ENCODE data around the gene SLFN11.
"Not testable (repeated sequence)": the region's sequence is repeated elsewhere in the genome, so short reads cannot be mapped to it uniquely, and the experiment has no call there.

SLFN11 gene

GRCh38 chr17:35373534-35373983, at the start of gene SLFN11:
Gene SLFN11, minus strand, starts transcription at chr17:35373621. Its CDS starts 9,814 bp downstream, at chr17:35363807.
- Histone ChIP-seq H3K27ac (ENCODE audit: low read length) (no peak within 1 kb of the TSS), H3K4me1 (ENCODE audit: control insufficient read depth, low read depth, low read length) (peaks cover under 1% of the 10 kb centered on the region), H3K9ac (ENCODE audit: low read length) (no peak within 1 kb of the TSS), H3K36me3 (ENCODE audit: control insufficient read depth, low read depth, low read length) (no peaks in the 10 kb centered on the region), H3K9me3 (ENCODE audit: control insufficient read depth, low read depth, low read length) (peaks cover 5% of the 10 kb centered on the region), H3K4me3 (ENCODE audit: low read length) (peak within 1 kb of the TSS; percentile 64), H3K27me3 (ENCODE audit: control insufficient read depth, insufficient read depth, low read length) (peaks cover 79% of the 10 kb centered on the region)

GRCh38 chr17:35421069-35421468, 47.6 kb upstream of the SLFN11 start:
- H3K4me1 ChIP-seq (ENCODE audit: control insufficient read depth, low read depth, low read length); H3K9ac ChIP-seq (ENCODE audit: low read length); H3K27me3 ChIP-seq (ENCODE audit: control insufficient read depth, insufficient read depth, low read length); H3K4me3 ChIP-seq (ENCODE audit: low read length); H3K9me3 ChIP-seq (ENCODE audit: control insufficient read depth, low read depth, low read length); H3K27ac ChIP-seq (ENCODE audit: low read length): not testable (repeated sequence)
- peaks cover 12% of the 10 kb centered on the region for H3K36me3 ChIP-seq (ENCODE audit: control insufficient read depth, low read depth, low read length)

- H3K4me3 ChIP-seq (ENCODE audit: low read length) = no peak overlapping the region
- H3K4me1 ChIP-seq (ENCODE audit: control insufficient read depth, low read depth, low read length) = no peaks in the 10 kb centered on the region
- H3K9me3 ChIP-seq (ENCODE audit: control insufficient read depth, low read depth, low read length) = no peaks in the 10 kb centered on the region
- H3K27ac ChIP-seq (ENCODE audit: low read length) = no peak overlapping the region
- peaks cover 12% of the 10 kb centered on the region for H3K36me3 ChIP-seq (ENCODE audit: control insufficient read depth, low read depth, low read length)
- no peaks in the 10 kb centered on the region for H3K27me3 ChIP-seq (ENCODE audit: control insufficient read depth, insufficient read depth, low read length)
- H3K9ac ChIP-seq (ENCODE audit: low read length) = no peak overlapping the region
Measured at GRCh38 chr17:35416659-35417058, 43.2 kb upstream of the SLFN11 start.

- H3K4me3 ChIP-seq (ENCODE audit: low read length); H3K9ac ChIP-seq (ENCODE audit: low read length); H3K27me3 ChIP-seq (ENCODE audit: control insufficient read depth, insufficient read depth, low read length); H3K4me1 ChIP-seq (ENCODE audit: control insufficient read depth, low read depth, low read length); H3K27ac ChIP-seq (ENCODE audit: low read length); H3K9me3 ChIP-seq (ENCODE audit: control insufficient read depth, low read depth, low read length): not testable (repeated sequence)
- peaks cover 20% of the 10 kb centered on the region for H3K36me3 ChIP-seq (ENCODE audit: control insufficient read depth, low read depth, low read length)
Measured at GRCh38 chr17:35414707-35415106, 41.3 kb upstream of the SLFN11 start.

GRCh38 chr17:35414247-35414646, 40.8 kb upstream of the SLFN11 start:
- Histone ChIP-seq H3K4me1 (ENCODE audit: control insufficient read depth, low read depth, low read length) (no peaks in the 10 kb centered on the region), H3K36me3 (ENCODE audit: control insufficient read depth, low read depth, low read length) (peaks cover 21% of the 10 kb centered on the region), H3K27me3 (ENCODE audit: control insufficient read depth, insufficient read depth, low read length) (no peaks in the 10 kb centered on the region)

GRCh38 chr17:35407531-35407930, 34.1 kb upstream of the SLFN11 start:
- H3K27me3 ChIP-seq (ENCODE audit: control insufficient read depth, insufficient read depth, low read length) = no peaks in the 10 kb centered on the region
- no peak overlapping the region for H3K4me3 ChIP-seq (ENCODE audit: low read length)
- no peak overlapping the region for H3K9ac ChIP-seq (ENCODE audit: low read length)
- no peaks in the 10 kb centered on the region for H3K4me1 ChIP-seq (ENCODE audit: control insufficient read depth, low read depth, low read length)
- H3K27ac ChIP-seq (ENCODE audit: low read length) = no peak overlapping the region
- H3K36me3 ChIP-seq (ENCODE audit: control insufficient read depth, low read depth, low read length) = peaks cover 15% of the 10 kb centered on the region
- H3K9me3 ChIP-seq (ENCODE audit: control insufficient read depth, low read depth, low read length) = no peaks in the 10 kb centered on the region

More at GRCh38 chr17:35414247-35414646, 40.8 kb upstream of the SLFN11 start:
- no peak overlapping the region for H3K9ac ChIP-seq (ENCODE audit: low read length)
- H3K27ac ChIP-seq (ENCODE audit: low read length) = no peak overlapping the region
- H3K4me3 ChIP-seq (ENCODE audit: low read length) = no peak overlapping the region
- no peaks in the 10 kb centered on the region for H3K9me3 ChIP-seq (ENCODE audit: control insufficient read depth, low read depth, low read length)

- Histone ChIP-seq H3K27ac (ENCODE audit: low read length) (no peak overlapping the region), H3K9me3 (ENCODE audit: control insufficient read depth, low read depth, low read length) (no peaks in the 10 kb centered on the region), H3K4me1 (ENCODE audit: control insufficient read depth, low read depth, low read length) (no peaks in the 10 kb centered on the region), H3K4me3 (ENCODE audit: low read length) (no peak overlapping the region), H3K36me3 (ENCODE audit: control insufficient read depth, low read depth, low read length) (peaks cover 14% of the 10 kb centered on the region), H3K9ac (ENCODE audit: low read length) (no peak overlapping the region), H3K27me3 (ENCODE audit: control insufficient read depth, insufficient read depth, low read length) (no peaks in the 10 kb centered on the region)
Measured at GRCh38 chr17:35406568-35406967, 33.1 kb upstream of the SLFN11 start.

- H3K27me3 ChIP-seq (ENCODE audit: control insufficient read depth, insufficient read depth, low read length) = no peaks in the 10 kb centered on the region
Measured at GRCh38 chr17:35404360-35404759, 30.9 kb upstream of the SLFN11 start.

GRCh38 chr17:35393783-35394182, 20.4 kb upstream of the SLFN11 start:
- not testable (repeated sequence) for H3K36me3 ChIP-seq (ENCODE audit: control insufficient read depth, low read depth, low read length); H3K9me3 ChIP-seq (ENCODE audit: control insufficient read depth, low read depth, low read length); H3K27ac ChIP-seq (ENCODE audit: low read length)

More at GRCh38 chr17:35404360-35404759, 30.9 kb upstream of the SLFN11 start:
- Histone ChIP-seq H3K9ac (ENCODE audit: low read length) (no peak overlapping the region), H3K27ac (ENCODE audit: low read length) (no peak overlapping the region), H3K4me3 (ENCODE audit: low read length) (no peak overlapping the region), H3K36me3 (ENCODE audit: control insufficient read depth, low read depth, low read length) (peaks cover under 1% of the 10 kb centered on the region), H3K9me3 (ENCODE audit: control insufficient read depth, low read depth, low read length) (no peaks in the 10 kb centered on the region), H3K4me1 (ENCODE audit: control insufficient read depth, low read depth, low read length) (no peaks in the 10 kb centered on the region)

GRCh38 chr17:35390663-35391062, 17.2 kb upstream of the SLFN11 start:
- H3K9ac ChIP-seq (ENCODE audit: low read length) = no peak overlapping the region
- no peaks in the 10 kb centered on the region for H3K9me3 ChIP-seq (ENCODE audit: control insufficient read depth, low read depth, low read length)
- H3K27ac ChIP-seq (ENCODE audit: low read length) = no peak overlapping the region
- H3K27me3 ChIP-seq (ENCODE audit: control insufficient read depth, insufficient read depth, low read length) = no peaks in the 10 kb centered on the region
- H3K4me3 ChIP-seq (ENCODE audit: low read length) = no peak overlapping the region
- H3K4me1 ChIP-seq (ENCODE audit: control insufficient read depth, low read depth, low read length) = no peaks in the 10 kb centered on the region
- H3K36me3 ChIP-seq (ENCODE audit: control insufficient read depth, low read depth, low read length) = no peaks in the 10 kb centered on the region

More at GRCh38 chr17:35393783-35394182, 20.4 kb upstream of the SLFN11 start:
- H3K9ac ChIP-seq (ENCODE audit: low read length); H3K4me1 ChIP-seq (ENCODE audit: control insufficient read depth, low read depth, low read length); H3K27me3 ChIP-seq (ENCODE audit: control insufficient read depth, insufficient read depth, low read length); H3K4me3 ChIP-seq (ENCODE audit: low read length): not testable (repeated sequence)

- Histone ChIP-seq H3K9me3 (ENCODE audit: control insufficient read depth, low read depth, low read length) (no peaks in the 10 kb centered on the region), H3K9ac (ENCODE audit: low read length) (no peak overlapping the region), H3K27ac (ENCODE audit: low read length) (no peak overlapping the region), H3K36me3 (ENCODE audit: control insufficient read depth, low read depth, low read length) (no peaks in the 10 kb centered on the region), H3K27me3 (ENCODE audit: control insufficient read depth, insufficient read depth, low read length) (no peaks in the 10 kb centered on the region), H3K4me3 (ENCODE audit: low read length) (no peak overlapping the region), H3K4me1 (ENCODE audit: control insufficient read depth, low read depth, low read length) (no peaks in the 10 kb centered on the region)
Measured at GRCh38 chr17:35390156-35390555, 16.7 kb upstream of the SLFN11 start.

GRCh38 chr17:35387496-35387895, 14.1 kb upstream of the SLFN11 start:
- H3K9me3 ChIP-seq (ENCODE audit: control insufficient read depth, low read depth, low read length) = no peaks in the 10 kb centered on the region
- H3K4me1 ChIP-seq (ENCODE audit: control insufficient read depth, low read depth, low read length) = no peaks in the 10 kb centered on the region
- no peak overlapping the region for H3K9ac ChIP-seq (ENCODE audit: low read length)
- no peak overlapping the region for H3K27ac ChIP-seq (ENCODE audit: low read length)
- no peak overlapping the region for H3K4me3 ChIP-seq (ENCODE audit: low read length)
- no peaks in the 10 kb centered on the region for H3K36me3 ChIP-seq (ENCODE audit: control insufficient read depth, low read depth, low read length)
- H3K27me3 ChIP-seq (ENCODE audit: control insufficient read depth, insufficient read depth, low read length) = no peaks in the 10 kb centered on the region
